HG03521 (cell line): Measurements from ENCODE around the gene TBC1D5.
"Not testable (repeated sequence)": the region's sequence is repeated elsewhere in the genome, so short reads cannot be mapped to it uniquely, and the experiment has no call there.

Experiments used
- ATAC-seq: cut with Tn5 transposase; IDR thresholded peaks from one replicate; pipeline ENCODE4 v1.9.1; 2021; ENCODE audit warnings: mild to moderate bottlenecking, moderate library complexity; ENCODE audit not compliant: unreplicated experiment

TBC1D5 gene

DNA sequence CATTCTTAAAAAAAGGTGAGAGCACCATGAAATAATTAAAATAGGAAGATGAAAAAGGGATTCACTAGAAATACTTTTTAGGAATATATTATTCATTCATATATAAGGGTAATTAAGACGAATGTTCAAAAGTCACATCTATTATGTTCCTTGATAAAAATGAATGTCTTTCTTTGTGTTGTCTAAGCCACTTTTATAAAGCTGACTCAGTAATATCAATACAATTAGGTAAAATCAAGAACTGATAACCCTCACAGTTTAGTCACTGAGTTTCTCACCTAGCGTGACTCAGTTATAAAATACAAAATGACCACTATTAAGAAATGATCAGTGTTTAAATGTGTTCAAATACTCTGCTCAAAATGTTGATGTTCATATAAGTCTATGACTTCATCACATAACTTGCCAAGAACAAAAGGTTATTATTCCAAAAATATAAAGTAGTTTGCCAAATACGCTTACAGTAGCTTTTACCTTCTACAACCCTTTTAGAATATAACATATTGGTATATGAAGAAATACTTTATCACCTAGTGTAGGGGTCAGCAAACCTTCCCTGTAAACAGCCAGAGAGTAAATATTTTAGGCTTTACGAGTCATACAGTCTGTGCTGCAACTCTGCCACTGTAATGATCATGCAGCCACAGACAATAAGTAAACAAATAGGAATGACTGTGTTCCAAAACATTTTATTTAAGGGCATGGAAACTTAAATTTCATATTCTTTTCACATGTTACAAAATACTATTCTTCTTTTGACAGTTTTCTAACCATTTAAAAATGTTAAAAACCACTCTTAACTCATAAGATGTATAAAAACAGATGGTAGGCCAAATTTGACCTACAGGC, 369.8 kb downstream of the TBC1D5 start:
- no peak for ATAC-seq

DNA sequence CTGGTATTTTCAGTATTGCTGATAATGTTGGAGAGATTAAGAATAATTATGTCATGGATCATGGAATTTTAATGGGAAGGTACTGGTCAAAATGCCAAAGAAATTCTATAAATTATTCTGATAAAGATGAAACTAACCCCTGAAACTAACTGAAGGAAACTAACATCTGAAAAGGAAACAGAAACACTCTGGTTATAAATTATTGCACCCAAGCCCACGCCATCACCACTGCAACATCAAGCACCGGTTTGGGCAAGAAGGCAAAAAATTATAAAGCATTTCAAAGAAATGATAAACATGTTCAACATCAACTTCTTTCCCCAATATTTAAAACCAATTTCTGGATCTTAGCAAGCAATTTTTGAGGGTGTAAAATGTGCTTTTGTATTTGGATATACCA, 372.5 kb downstream of the TBC1D5 start:
- no peak for ATAC-seq

DNA sequence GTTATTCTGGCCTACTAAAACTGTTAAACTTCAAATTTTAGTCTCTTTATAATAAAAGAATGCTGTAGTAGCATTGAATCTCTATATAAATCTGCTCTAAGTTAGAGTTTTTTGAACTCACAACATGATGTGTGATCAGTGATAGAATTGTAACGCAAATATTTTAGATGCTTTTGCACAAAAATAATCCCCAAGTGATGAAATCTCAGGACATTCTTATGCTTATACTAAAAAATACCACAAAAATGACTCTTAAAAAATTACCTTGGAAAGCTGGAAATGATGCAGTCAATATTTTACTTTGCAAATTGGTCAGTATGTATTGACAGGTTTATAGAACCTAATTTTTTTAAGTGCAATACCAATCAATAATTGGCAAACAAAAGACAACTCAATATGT, 375.3 kb downstream of the TBC1D5 start:
- no peak for ATAC-seq

DNA sequence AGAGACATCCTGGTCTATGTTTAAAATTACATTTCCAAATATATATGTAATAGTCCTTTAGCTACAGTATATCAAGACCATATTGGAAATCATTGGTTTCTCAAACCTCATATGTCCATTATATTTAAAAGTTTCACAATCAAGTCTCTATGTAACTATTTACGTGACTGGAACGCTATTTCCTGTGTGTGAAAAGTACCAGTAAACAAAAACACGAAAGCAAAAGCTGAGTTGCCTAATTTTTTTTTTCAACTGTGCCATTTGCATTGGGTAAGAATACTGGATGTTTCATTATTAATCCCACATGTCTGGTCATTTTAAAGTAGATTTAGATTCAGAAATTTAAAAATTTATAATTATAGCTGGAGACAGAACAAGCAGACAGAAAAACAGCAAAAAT, 381.4 kb downstream of the TBC1D5 start:
- no peak for ATAC-seq

DNA sequence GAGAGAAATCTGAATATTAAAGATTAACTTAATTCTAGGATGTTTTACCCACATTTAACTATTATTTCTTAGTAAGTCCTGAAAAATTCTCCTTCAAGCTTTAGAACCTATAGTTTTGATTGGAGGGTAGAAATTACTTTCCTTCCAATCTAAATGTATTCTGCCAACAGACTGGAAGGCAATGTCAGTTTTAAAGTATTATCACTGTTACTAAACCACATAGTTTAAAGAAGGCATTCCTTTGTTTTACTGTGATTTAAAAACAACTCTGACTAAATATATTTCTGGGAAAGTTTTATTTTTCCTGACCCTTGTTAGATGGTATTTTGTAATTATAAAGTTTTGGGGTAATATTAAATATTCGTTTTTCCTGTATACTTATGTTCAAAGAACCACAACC, 382.5 kb downstream of the TBC1D5 start:
- ATAC-seq = no peak

DNA sequence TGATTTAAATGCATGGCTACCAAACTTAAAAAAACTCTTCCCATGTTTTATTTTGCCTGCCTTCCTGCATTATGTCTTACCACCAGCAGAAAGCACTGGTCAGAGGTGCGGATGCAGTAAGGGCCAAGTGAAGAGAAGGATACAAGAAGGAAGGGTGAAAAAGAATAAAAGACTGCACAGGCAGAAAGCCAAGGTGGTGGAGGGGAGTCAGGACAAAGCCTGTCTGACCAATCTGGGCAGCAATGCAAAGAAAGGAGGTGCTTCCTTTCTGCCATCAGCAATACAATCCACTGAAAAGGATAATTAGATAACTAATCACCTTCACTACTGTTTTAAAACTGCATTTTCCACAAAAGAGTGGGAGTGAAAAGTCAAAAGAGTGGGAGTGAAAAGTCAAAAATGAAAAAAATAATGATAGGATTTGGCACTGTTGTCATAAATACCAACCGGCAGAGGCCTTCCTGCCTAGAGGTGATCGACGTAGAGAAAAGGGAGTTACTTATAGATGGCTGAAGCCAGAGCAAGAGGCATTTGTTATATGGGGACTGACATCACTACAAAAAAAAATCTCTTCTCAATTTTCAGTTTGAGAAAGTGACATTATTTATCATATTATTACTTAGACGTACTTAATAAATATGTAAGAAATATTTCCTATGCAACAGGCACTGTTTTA, 385.3 kb downstream of the TBC1D5 start:
- no peak for ATAC-seq

DNA sequence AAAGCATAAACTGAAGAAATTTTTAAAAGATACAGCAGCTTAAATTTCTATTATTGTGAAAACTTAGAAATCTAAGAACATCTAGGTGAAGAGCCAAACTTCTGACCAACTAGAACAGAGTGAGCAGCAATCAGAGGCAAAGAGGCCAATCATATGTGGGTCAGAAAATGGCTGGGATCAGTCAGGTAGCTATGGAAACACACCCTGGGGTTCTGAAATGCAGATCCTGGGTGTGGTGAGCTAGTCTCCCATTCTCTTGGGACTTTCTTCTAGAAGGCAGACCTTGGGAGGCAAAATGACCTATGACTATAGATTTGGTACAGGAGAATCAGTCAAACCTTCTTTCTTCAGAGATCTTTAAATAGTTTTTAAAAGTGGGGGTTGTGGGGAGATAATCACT, 385.8 kb downstream of the TBC1D5 start:
- ATAC-seq = no peak

DNA sequence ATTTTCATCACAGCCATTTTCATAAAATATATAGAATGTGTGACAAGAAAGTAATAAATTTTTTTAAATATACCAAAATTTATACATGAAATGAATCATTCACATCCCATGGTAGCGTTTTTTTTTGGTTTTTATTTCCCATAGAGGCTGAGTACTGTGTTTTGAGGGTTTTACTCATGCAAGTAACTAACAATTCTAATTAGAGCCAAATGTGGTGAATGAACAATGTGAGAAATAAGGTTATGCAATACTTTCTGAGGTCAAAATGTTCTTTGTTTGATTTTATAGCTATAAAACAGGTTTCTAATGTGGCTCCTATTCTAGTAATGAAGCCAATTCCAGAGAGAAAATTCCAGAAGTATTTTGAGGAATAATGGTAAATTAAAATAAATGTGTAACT, 386.8 kb downstream of the TBC1D5 start:
- ATAC-seq = no peak

DNA sequence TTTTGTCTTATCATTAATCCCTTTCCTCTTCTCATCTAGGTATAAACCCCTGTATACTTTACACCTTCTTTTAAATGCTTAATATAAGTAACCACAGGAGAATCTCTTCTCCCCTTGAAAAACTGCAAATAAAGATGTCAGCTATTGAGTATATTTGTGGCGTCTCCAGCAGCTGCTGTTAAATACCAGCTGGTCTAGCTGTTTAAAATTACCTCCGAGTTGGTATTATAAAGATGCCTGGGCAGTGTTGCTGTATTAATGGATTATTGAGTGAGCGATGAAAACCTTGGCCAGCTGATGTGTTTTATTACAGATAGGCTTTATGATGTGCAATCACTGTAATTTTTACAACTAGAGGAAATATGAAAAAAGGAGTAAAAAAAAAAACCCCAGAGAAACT, 388.1 kb downstream of the TBC1D5 start:
- no peak for ATAC-seq

DNA sequence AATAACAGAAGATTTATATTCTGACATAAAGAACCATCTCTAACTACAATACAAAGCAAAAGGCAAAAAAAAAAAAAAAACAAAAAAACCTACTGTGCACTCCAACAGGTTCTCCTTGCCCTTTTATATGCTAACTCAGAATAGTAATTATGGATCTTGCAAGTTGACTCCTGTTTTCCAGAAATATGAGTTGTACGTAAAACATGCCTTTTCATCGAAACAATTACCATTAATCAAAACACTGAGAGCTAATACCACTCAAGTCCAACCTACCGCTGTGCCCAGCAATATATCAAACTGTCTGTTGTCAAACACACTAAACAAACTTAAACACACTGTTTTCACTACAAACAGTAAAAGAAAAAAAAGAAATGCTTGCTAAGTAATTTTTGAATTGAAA, 389.8 kb downstream of the TBC1D5 start:
- ATAC-seq = no peak

DNA sequence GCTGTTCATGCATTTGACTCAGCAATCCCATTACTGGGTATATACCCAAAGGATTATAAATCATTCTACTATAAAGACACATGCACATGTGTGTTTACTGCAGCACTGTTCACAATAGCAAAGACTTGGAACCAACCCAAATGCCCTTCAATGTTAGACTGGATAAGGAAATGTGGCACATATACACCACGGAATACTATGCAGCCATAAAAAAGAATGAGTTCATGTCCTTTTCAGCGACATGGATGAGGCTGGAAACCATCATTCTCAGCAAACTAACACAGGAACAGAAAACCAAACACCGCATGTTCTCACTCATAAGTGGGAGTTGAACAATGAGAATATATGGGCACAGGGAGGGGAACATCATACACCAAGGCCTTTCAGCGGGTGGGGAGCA, 391.2 kb downstream of the TBC1D5 start:
- not testable (repeated sequence) for ATAC-seq

DNA sequence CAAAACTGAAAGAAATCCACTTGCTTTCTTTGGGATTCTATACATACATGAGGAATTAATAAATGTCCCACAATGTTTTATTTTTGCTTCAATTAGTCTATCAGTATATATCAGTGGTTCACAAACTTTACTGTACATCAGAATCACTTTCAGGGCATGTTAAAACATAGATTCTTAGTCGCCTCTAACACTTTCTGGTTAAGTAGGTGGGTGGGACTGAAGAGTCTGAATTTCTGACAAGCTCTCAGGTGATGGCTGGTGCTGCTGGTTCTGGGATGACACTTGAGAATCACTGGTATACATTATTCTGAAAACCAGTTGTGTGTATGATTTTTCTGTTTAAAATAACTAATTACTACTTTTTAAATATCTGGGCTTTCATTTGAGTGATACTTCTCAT, 393.3 kb downstream of the TBC1D5 start:
- ATAC-seq = peak; percentile 59

DNA sequence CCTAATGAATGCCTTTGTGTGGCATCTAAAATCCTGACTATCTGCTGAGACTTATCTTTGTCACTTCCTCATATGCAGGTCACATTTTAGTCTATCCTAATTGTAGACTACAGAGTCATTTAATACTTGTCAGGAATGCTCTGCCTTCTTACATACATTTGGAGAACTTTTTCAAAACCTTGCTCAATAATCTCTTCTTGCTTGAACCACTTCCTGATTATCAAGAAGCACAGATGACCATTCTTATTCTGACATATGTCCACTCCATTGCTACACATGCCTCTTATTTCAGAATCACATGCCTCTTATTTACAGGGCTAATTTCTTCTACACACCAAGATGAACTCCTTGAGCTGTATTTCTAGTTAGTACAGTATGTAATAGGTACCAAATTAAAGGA, 400.3 kb downstream of the TBC1D5 start:
- no peak for ATAC-seq

DNA sequence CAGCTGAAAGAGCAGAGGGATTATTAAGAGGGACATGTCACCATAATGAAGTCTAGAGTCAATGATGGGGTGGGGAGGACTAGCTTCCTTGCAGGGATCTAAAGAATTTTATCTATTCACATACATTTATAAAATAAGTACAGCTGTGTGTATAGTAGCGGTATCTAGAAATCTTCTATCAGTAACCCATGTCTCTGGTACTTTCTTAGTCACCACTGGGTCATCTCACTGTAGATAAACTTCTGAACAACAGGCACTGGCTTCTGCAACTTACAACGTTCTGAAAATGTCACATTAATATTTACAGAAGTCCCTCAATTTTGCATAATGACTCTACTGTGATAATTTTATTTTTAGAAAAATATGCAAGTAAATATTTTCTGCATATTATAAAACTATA, 401.7 kb downstream of the TBC1D5 start:
- no peak for ATAC-seq

DNA sequence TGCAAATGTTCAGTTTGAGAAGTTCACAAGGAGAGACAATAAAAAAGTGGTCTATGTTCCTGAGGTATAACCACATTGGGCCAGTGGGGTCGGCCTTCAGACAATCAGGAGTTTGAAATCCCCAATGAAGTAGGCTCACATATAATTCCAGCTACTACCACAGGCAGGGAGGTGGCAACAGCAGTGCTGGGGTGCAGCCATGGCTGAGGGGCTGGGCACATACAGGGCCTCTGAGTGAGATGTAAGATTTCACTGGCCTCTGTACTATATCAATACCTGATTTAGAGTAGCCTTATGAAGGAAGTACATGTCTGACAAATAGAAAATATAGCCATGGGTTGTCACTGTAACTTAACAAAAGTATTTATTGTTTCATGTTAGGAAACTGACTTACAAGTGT, 402.2 kb downstream of the TBC1D5 start:
- ATAC-seq = no peak

DNA sequence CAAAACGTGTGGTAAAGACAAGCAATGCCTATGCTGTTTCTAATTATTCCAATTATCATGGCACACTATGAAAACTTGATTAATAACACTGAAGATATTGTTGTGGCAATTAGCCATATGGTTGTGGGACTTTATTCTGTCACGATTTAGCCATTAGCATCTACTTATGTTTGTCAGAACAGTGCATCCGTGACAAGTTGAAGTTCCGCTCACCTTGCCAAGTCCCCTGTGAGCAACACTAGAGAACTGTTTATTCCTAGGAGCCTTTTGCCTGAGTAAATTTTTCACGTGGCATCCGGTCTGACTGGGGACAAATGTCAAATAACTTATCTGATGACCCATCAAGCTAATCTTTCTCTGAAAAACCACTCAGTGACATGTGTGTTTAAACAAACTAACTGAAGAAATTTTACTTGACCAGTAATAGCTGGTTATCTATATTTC, 403.3 kb downstream of the TBC1D5 start:
- no peak for ATAC-seq

DNA sequence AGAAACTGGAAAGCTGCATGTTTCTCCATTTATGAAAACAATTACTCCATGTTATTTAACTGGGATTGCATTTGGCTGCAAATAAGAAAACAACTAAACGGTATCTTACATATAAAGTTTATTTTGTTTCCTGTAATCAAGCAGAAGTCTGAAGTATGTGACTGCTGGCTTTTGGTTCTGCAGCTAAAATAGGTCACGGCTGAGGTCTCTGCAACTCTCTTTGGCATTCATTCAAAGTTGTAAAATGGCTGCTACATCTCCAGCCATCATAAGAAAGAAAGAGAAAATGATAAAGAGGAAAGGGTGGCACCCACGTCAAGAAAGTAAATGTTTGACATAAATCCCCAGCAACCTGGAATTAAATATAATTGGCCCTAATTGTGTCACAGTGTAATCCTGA, 406.1 kb downstream of the TBC1D5 start:
- ATAC-seq = no peak

DNA sequence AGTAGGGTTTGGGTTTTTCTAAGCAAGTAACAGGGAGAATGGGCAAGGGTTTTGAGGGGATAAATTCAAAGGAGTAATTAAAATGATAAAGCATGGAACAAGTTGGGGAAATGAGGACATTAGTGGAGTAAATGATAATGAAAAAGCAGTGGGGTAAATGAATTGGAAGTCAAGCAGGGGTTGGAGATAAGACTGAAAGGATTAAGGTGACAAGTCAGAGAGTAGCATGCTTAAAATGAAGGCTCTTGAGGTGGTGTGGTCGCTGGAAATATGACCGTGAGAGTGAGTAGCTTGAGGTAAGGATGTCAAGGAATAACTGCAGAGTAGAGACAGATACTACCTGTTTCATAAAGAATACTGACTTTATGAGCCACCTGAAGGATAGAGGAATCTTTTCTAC, 408.5 kb downstream of the TBC1D5 start:
- ATAC-seq = no peak

DNA sequence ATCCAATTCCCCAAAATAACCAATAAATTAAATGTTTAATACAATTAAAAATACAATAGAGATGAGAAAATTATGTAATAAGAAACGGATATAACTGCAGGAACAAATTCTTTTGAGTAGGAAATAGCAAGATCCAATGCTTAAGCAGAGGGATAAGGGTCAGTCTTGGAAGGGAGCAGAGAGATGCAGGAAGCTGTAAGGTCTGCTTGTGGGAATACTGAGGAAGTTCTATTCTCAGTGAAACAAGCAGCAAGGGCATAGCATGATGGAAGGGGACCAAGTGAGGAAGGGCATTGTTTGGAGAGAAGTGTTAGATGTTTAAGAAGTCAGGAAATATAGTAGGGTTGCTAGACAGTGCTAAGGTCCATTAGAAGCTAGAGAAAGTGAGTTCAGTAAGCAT, 409.0 kb downstream of the TBC1D5 start:
- ATAC-seq = no peak

DNA sequence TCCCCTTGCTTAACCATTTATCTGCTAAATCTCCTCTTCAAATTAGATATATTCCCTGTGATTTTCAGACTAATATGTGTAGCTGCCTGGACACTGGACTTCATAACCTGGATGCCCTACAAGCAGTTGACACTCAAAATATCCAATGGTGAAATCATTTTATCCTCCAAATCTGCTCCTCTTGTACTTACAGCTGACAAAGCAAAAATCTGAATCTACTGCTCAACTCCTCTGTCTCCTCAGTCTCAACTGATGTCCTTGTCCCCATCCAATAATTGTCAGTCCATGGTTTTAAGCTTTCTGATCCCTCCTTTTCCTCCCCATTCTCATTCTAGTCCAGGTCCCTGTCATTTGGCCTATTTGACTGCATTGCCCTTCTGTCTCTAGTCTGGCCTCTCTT, 411.8 kb downstream of the TBC1D5 start:
- no peak for ATAC-seq

DNA sequence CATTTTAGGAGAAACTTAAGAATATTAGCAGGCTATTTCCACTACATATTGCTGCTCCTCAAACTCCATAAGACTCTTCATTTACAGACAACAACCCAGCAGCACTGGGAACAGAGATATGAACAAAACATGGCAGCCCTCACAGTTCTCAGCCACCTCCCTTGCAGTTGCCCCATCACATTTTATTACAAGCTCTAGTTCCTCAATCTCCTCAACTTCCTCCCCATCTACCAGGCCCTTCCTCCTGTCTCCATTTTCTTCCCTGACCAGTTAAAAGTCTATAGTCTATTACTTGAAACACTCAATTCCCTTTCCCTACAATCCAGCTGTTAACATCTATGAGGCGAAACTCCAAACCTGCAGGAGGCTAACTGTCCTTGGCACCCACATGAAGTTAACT, 412.5 kb downstream of the TBC1D5 start:
- ATAC-seq = no peak

DNA sequence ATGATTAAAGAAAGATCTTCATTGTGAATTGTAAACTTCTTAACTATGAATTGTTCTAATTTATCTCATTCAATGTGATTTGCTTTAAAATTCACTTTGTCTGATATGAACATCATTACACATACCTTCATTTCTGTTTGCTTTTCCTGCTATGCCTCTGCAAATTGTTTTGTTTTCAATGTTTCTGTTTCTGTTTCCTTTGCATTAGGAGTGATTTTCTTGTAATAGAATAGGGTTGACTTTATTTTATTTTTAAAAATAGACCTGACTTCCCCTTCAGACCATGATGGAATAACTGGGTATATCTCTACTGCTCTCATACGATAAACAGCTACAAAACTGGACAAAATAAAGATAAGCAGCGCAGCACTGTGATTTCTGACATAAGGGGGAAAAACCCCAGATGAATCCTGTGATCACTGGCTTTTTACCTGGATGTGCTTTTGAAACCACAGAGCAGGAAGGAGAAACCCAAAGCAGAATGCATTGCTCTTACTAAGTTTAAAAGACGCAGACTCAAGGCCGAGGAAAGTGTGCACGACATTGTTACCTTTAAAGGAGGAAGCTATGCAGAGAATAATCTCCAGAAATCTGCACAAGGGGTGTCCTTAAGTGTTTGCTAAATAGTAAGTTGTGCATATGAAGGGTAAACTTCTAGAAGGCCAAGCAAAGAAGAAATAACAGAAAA, 420.2 kb downstream of the TBC1D5 start:
- ATAC-seq = no peak
